ENCODE results near the gene SLC6A9.
A peak's percentile ranks its signal among the peaks of the same experiment; 100 is the strongest.

SLC6A9 gene

GRCh38 chr1:44031252-44032169 lies at the start of gene SLC6A9:
TSS of gene SLC6A9 (minus strand) at chr1:44031462. CDS start at chr1:44024277, 7,185 bp downstream.
- no peaks in the 10 kb centered on the region for H3K9me3 ChIP-seq (ENCODE audit: control insufficient read depth in 2 of 2, low read length in 2 of 2)
- no peaks in the 10 kb centered on the region for H3K27me3 ChIP-seq (ENCODE audit: control insufficient read depth in 1 of 2, insufficient read depth in 2 of 2, low read length in 2 of 2)
- peaks cover 49% of the 10 kb centered on the region for H3K4me1 ChIP-seq (ENCODE audit: control insufficient read depth, insufficient read depth, low read length)
- peak within 1 kb of the TSS; percentile 67 to 83 for H3K4me3 ChIP-seq (ENCODE audit: low read length in 2 of 2)
- H3K36me3 ChIP-seq (ENCODE audit: control insufficient read depth in 2 of 2, insufficient read depth in 2 of 2, low read length in 2 of 2), result no peaks in the 10 kb centered on the region
- peak within 1 kb of the TSS; percentile 58 for H3K27ac ChIP-seq (ENCODE audit: low read length)
- H3K9ac ChIP-seq (ENCODE audit: low read length in 2 of 2), result peak within 1 kb of the TSS; percentile 51 to 64

DNA sequence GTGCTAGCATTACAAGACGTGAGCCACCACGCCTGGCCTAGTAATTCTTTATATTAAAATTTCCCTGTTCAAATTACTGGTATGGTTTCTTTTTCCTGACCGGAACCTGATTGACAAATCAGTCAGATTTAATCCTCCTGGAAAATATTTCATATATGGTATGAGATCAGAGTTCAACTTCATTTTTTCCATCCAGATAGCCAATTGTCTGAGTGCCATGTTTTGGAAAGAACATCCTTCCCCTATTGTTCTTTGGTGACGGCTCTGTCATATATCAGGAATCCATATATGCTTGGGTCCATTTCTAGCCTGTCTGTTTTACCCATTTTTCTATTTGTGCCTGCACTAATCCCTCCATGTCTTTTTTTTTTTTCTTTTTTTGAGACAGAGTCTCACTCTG lies 48.3 kb upstream of the SLC6A9 start:
- Histone ChIP-seq H3K27ac (ENCODE audit: low read length) (no peak overlapping the region), H3K36me3 (ENCODE audit: control insufficient read depth in 2 of 2, insufficient read depth in 2 of 2, low read length in 2 of 2) (no peaks in the 10 kb centered on the region)

GRCh38 chr1:44078104-44078503 lies 46.8 kb upstream of the SLC6A9 start:
- Histone ChIP-seq H3K27me3 (ENCODE audit: control insufficient read depth in 1 of 2, insufficient read depth in 2 of 2, low read length in 2 of 2) (no peaks in the 10 kb centered on the region), H3K36me3 (ENCODE audit: control insufficient read depth in 2 of 2, insufficient read depth in 2 of 2, low read length in 2 of 2) (no peaks in the 10 kb centered on the region), H3K9ac (ENCODE audit: low read length in 2 of 2) (no peak overlapping the region), H3K9me3 (ENCODE audit: control insufficient read depth in 2 of 2, low read length in 2 of 2) (no peaks in the 10 kb centered on the region), H3K27ac (ENCODE audit: low read length) (no peak overlapping the region), H3K4me3 (ENCODE audit: low read length in 2 of 2) (no peak overlapping the region), H3K4me1 (ENCODE audit: control insufficient read depth, insufficient read depth, low read length) (peaks cover 7% of the 10 kb centered on the region)

More for the DNA sequence above, 48.3 kb upstream of the SLC6A9 start:
- no peak overlapping the region for H3K4me3 ChIP-seq (ENCODE audit: low read length in 2 of 2)
- peaks cover 3% of the 10 kb centered on the region for H3K4me1 ChIP-seq (ENCODE audit: control insufficient read depth, insufficient read depth, low read length)
- H3K9ac ChIP-seq (ENCODE audit: low read length in 2 of 2), result no peak overlapping the region
- H3K27me3 ChIP-seq (ENCODE audit: control insufficient read depth in 1 of 2, insufficient read depth in 2 of 2, low read length in 2 of 2), result no peaks in the 10 kb centered on the region
- H3K9me3 ChIP-seq (ENCODE audit: control insufficient read depth in 2 of 2, low read length in 2 of 2), result no peaks in the 10 kb centered on the region

- H3K36me3 ChIP-seq (ENCODE audit: control insufficient read depth in 2 of 2, insufficient read depth in 2 of 2, low read length in 2 of 2), result no peaks in the 10 kb centered on the region
- H3K9me3 ChIP-seq (ENCODE audit: control insufficient read depth in 2 of 2, low read length in 2 of 2), result no peaks in the 10 kb centered on the region
- H3K4me3 ChIP-seq (ENCODE audit: low read length in 2 of 2), result no peak overlapping the region
- H3K9ac ChIP-seq (ENCODE audit: low read length in 2 of 2), result no peak overlapping the region
- no peak overlapping the region for H3K27ac ChIP-seq (ENCODE audit: low read length)
- no peaks in the 10 kb centered on the region for H3K27me3 ChIP-seq (ENCODE audit: control insufficient read depth in 1 of 2, insufficient read depth in 2 of 2, low read length in 2 of 2)
- H3K4me1 ChIP-seq (ENCODE audit: control insufficient read depth, insufficient read depth, low read length), result peaks cover 7% of the 10 kb centered on the region
Measured at GRCh38 chr1:44077421-44077820, 46.2 kb upstream of the SLC6A9 start.

DNA sequence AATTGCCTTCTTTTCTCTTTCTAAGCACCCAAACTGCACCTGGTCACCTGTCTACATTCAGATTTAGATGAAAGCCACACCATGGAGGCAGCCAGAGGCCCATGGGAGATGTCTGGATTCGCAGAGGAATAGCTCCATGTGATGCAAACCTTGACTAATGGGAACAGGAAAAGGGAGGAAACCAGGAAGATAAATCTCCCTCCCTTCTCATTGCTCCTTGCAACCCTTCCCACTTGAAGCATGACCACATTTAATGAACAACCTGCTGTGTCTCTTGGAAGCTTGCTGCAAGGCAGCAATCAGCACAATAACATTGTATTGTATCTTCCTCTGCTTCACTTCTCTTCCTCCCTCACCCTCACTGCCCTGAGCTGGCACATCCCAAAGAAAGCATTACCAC lies 44.8 kb upstream of the SLC6A9 start:
- no peaks in the 10 kb centered on the region for H3K36me3 ChIP-seq (ENCODE audit: control insufficient read depth in 2 of 2, insufficient read depth in 2 of 2, low read length in 2 of 2)
- no peak overlapping the region for H3K9ac ChIP-seq (ENCODE audit: low read length in 2 of 2)
- no peak overlapping the region for H3K27ac ChIP-seq (ENCODE audit: low read length)
- H3K4me3 ChIP-seq (ENCODE audit: low read length in 2 of 2), result no peak overlapping the region
- H3K9me3 ChIP-seq (ENCODE audit: control insufficient read depth in 2 of 2, low read length in 2 of 2), result no peaks in the 10 kb centered on the region
- H3K4me1 ChIP-seq (ENCODE audit: control insufficient read depth, insufficient read depth, low read length), result peaks cover 7% of the 10 kb centered on the region
- no peaks in the 10 kb centered on the region for H3K27me3 ChIP-seq (ENCODE audit: control insufficient read depth in 1 of 2, insufficient read depth in 2 of 2, low read length in 2 of 2)

- no peaks in the 10 kb centered on the region for H3K9me3 ChIP-seq (ENCODE audit: control insufficient read depth in 2 of 2, low read length in 2 of 2)
- no peak overlapping the region for H3K27ac ChIP-seq (ENCODE audit: low read length)
- H3K4me3 ChIP-seq (ENCODE audit: low read length in 2 of 2), result no peak overlapping the region
- H3K9ac ChIP-seq (ENCODE audit: low read length in 2 of 2), result no peak overlapping the region
- H3K27me3 ChIP-seq (ENCODE audit: control insufficient read depth in 1 of 2, insufficient read depth in 2 of 2, low read length in 2 of 2), result no peaks in the 10 kb centered on the region
- H3K4me1 ChIP-seq (ENCODE audit: control insufficient read depth, insufficient read depth, low read length), result peaks cover 7% of the 10 kb centered on the region
- no peaks in the 10 kb centered on the region for H3K36me3 ChIP-seq (ENCODE audit: control insufficient read depth in 2 of 2, insufficient read depth in 2 of 2, low read length in 2 of 2)
Measured at GRCh38 chr1:44074415-44074814, 43.2 kb upstream of the SLC6A9 start.

DNA sequence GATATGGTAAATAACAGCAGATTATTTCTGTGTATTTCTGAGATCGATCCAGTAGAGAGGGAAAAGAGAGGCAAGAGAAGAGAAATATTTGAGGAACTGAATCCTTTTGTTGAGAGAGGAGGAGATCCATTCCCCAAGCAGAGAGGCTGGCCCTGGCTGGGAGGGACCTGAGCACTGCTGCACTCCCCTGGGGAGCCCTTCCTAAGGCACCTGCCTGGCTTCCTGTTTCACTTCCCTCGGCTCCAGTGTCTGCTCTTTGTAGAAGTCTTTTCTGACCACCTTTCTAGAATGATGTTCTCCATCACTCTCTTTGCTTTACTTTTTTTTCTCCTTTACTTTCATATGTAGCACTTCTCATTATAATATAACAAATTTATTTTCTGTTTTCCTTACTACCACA lies 42.3 kb upstream of the SLC6A9 start:
- Histone ChIP-seq H3K9me3 (ENCODE audit: control insufficient read depth in 2 of 2, low read length in 2 of 2) (no peaks in the 10 kb centered on the region), H3K27me3 (ENCODE audit: control insufficient read depth in 1 of 2, insufficient read depth in 2 of 2, low read length in 2 of 2) (no peaks in the 10 kb centered on the region), H3K9ac (ENCODE audit: low read length in 2 of 2) (no peak overlapping the region), H3K4me3 (ENCODE audit: low read length in 2 of 2) (no peak overlapping the region), H3K27ac (ENCODE audit: low read length) (no peak overlapping the region), H3K4me1 (ENCODE audit: control insufficient read depth, insufficient read depth, low read length) (peaks cover 7% of the 10 kb centered on the region), H3K36me3 (ENCODE audit: control insufficient read depth in 2 of 2, insufficient read depth in 2 of 2, low read length in 2 of 2) (no peaks in the 10 kb centered on the region)

DNA sequence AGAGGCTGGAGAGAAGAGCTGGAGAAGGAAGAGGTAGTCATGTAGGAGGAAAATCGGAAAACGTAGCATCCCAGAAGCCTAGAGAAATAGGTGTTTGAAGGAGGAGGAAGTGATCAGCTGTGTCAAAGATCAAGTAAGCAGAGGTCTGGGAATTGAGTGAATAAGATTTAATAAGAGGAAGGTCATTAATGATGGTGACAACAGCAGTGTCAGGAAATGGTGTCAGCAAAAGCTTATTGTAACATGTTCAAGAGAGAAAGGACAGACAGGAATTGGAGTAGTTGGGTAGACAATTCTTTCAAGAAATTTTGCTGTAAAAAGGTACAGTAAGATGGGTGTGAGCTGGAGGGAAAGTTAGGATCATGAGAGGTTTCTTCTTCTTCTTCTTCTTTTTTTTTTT lies 41.6 kb upstream of the SLC6A9 start:
- Histone ChIP-seq H3K4me3 (ENCODE audit: low read length in 2 of 2) (no peak overlapping the region), H3K9ac (ENCODE audit: low read length in 2 of 2) (no peak overlapping the region), H3K27me3 (ENCODE audit: control insufficient read depth in 1 of 2, insufficient read depth in 2 of 2, low read length in 2 of 2) (no peaks in the 10 kb centered on the region), H3K36me3 (ENCODE audit: control insufficient read depth in 2 of 2, insufficient read depth in 2 of 2, low read length in 2 of 2) (no peaks in the 10 kb centered on the region), H3K4me1 (ENCODE audit: control insufficient read depth, insufficient read depth, low read length) (peaks cover 7% of the 10 kb centered on the region), H3K27ac (ENCODE audit: low read length) (no peak overlapping the region), H3K9me3 (ENCODE audit: control insufficient read depth in 2 of 2, low read length in 2 of 2) (no peaks in the 10 kb centered on the region)

DNA sequence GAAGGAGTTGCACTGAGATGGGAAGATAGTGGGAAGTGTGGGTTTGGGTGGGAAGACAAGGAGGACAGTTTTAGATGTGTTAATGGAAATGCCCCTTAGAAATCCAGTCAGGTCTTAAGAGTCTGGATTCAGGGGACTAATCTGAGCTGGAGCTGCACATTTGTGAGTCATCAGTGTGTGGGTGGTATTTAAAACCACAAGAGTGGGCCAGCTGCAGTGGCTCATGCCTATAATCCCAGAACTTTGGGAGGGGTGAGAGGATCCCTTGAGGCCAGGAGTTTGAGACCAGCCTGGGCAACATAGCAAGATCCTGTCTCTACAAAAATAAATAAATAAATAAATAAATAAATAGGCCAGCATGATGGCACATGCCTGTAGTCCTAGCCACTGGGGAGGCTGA lies 40.9 kb upstream of the SLC6A9 start:
- Histone ChIP-seq H3K9me3 (ENCODE audit: control insufficient read depth in 2 of 2, low read length in 2 of 2) (no peaks in the 10 kb centered on the region), H3K4me3 (ENCODE audit: low read length in 2 of 2) (no peak overlapping the region), H3K27ac (ENCODE audit: low read length) (no peak overlapping the region), H3K27me3 (ENCODE audit: control insufficient read depth in 1 of 2, insufficient read depth in 2 of 2, low read length in 2 of 2) (no peaks in the 10 kb centered on the region), H3K36me3 (ENCODE audit: control insufficient read depth in 2 of 2, insufficient read depth in 2 of 2, low read length in 2 of 2) (no peaks in the 10 kb centered on the region), H3K4me1 (ENCODE audit: control insufficient read depth, insufficient read depth, low read length) (peaks cover 7% of the 10 kb centered on the region), H3K9ac (ENCODE audit: low read length in 2 of 2) (no peak overlapping the region)

- no peaks in the 10 kb centered on the region for H3K36me3 ChIP-seq (ENCODE audit: control insufficient read depth in 2 of 2, insufficient read depth in 2 of 2, low read length in 2 of 2)
- H3K27ac ChIP-seq (ENCODE audit: low read length), result no peak overlapping the region
- H3K4me1 ChIP-seq (ENCODE audit: control insufficient read depth, insufficient read depth, low read length), result peaks cover 7% of the 10 kb centered on the region
- H3K9me3 ChIP-seq (ENCODE audit: control insufficient read depth in 2 of 2, low read length in 2 of 2), result no peaks in the 10 kb centered on the region
- H3K9ac ChIP-seq (ENCODE audit: low read length in 2 of 2), result no peak overlapping the region
- H3K4me3 ChIP-seq (ENCODE audit: low read length in 2 of 2), result no peak overlapping the region
- no peaks in the 10 kb centered on the region for H3K27me3 ChIP-seq (ENCODE audit: control insufficient read depth in 1 of 2, insufficient read depth in 2 of 2, low read length in 2 of 2)
Measured at GRCh38 chr1:44071461-44071860, 40.2 kb upstream of the SLC6A9 start.

DNA sequence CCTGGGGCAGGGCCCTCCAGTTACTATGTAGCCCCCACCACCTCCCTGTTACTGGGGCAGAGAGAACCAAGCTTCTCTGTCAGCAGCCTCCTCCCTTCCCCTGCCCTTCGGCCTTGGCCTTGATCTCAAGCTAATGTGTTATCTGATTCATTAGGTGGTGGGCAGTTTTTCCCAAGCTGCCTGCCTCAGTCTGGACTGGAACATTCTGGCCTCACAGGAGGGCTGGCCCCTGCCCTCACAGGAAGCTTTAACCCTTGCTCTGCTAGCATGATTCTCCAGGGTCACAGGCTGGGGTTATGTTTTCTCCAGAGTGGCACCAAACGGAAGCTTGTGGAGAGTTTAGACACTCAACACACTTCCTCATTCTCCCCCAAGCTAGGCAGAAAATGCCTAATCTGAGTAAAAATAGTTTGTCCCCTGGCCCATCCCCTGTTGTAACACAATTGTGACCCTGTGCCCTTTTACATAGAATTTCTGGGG lies 37.2 kb upstream of the SLC6A9 start:
- no peaks in the 10 kb centered on the region for H3K9me3 ChIP-seq (ENCODE audit: control insufficient read depth in 2 of 2, low read length in 2 of 2)
- H3K27ac ChIP-seq (ENCODE audit: low read length), result no peak overlapping the region
- no peak overlapping the region for H3K4me3 ChIP-seq (ENCODE audit: low read length in 2 of 2)
- no peaks in the 10 kb centered on the region for H3K4me1 ChIP-seq (ENCODE audit: control insufficient read depth, insufficient read depth, low read length)
- H3K9ac ChIP-seq (ENCODE audit: low read length in 2 of 2), result no peak overlapping the region
- H3K36me3 ChIP-seq (ENCODE audit: control insufficient read depth in 2 of 2, insufficient read depth in 2 of 2, low read length in 2 of 2), result no peaks in the 10 kb centered on the region
- no peaks in the 10 kb centered on the region for H3K27me3 ChIP-seq (ENCODE audit: control insufficient read depth in 1 of 2, insufficient read depth in 2 of 2, low read length in 2 of 2)

All from stomach smooth muscle (tissue), 2 donors.